NCI-H524 treated with DMSO at 0.1 percent for 48 hours (cell line): ENCODE results near the gene OR14J1.
"Not testable (repeated sequence)": the region's sequence is repeated elsewhere in the genome, so short reads cannot be mapped to it uniquely, and the experiment has no call there.

ENCODE experiments used
- DNase-seq: peaks from one replicate; lab custom pipeline; 2025; lab: John Stamatoyannopoulos, UW

OR14J1 gene, protein sequence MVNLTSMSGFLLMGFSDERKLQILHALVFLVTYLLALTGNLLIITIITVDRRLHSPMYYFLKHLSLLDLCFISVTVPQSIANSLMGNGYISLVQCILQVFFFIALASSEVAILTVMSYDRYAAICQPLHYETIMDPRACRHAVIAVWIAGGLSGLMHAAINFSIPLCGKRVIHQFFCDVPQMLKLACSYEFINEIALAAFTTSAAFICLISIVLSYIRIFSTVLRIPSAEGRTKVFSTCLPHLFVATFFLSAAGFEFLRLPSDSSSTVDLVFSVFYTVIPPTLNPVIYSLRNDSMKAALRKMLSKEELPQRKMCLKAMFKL

DNA sequence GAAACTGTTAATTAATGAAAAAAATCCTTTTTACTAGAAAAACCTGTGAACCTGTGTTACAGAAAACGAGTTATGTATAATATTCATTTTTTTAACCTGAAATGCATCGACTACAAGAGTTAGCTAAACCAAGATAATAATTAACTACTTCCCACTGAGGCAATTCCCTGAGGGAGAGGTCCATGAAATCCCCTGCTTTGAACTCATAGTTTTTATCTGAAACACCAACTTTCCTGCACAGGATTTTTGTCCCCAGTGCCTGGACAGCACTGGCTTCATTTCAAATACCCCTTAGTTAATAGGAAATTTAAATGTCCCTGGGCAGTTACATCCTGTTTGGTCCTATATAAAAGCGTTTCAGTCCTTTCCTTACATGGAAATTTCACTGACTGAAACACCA lies at the start of gene OR14J1:
TSS of gene OR14J1 (plus strand) at position 386 of the 400 bp plus-strand sequence. CDS start 4,989 bp downstream, outside the sequence.
- no peak for DNase-seq

- DNase-seq = no peak
These were observed 49.8 kb upstream of the OR14J1 start for GRCh38 chr6:29251736-29252135.

DNA sequence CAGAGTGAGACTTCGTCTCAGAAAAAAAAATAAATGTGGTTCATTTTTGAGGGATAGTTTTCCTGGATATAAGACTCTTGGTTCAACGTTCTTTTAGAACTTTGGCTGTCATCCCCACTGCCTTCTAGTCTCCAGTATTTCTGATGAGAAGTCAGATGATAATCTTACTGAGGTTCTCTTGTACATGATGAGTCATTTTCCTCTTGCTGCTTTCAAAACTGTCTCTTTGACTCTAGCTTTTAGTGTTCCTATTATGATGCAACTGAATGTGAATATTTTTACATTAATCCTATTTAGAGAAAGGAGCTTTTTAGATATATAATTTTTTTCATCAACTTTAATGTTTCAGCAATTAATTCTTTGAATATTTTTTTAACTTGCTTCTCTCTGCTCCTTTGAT lies 46.0 kb upstream of the OR14J1 start:
- DNase-seq = no peak

DNA sequence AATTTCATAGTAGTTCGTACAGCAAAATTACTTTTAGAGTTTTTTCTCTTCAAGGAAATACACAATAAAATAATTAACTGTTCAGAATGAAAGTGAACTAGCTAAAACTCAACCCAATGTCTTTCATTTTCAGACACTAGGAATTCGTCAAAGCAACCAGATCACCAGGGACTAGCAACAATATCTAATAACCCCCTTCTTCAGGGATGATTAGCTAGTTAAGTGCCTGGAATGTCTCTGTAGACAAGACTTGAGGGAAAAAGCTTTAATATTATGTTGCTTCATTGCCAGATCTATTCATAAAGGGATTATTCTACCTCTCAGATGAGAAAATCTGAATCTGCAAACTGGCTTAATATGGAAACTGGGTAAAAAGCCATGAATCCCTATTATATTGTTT lies 41.8 kb upstream of the OR14J1 start:
- no peak for DNase-seq

DNA sequence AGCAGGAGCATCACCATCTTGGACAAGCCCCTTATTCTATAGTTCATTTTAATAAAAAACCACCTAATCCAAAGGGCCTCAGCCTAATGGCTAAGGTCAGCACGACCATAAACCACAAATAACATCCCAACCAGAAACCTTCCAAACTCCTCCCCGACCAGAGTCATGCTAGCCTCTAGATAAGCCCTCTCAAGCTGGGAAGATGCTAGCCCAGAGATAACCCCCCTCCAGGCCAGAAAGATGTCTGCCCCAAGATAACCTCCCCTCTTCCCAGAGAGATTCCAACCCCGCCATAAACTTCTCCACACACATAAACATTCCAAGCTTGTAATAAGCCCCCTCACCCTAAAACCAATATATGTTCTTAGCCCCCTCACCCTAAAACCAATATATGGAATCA lies 38.5 kb upstream of the OR14J1 start:
- no peak for DNase-seq

- no peak for DNase-seq
These were observed 7.0 kb upstream of the OR14J1 start for GRCh38 chr6:29294499-29294914.

GRCh38 chr6:29295181-29295585 lies 6.3 kb upstream of the OR14J1 start:
- DNase-seq = no peak

- DNase-seq = no peak
These were observed 5.9 kb upstream of the OR14J1 start for GRCh38 chr6:29295623-29296022.

- no peak for DNase-seq
These were observed 18.4 kb downstream of the OR14J1 start for GRCh38 chr6:29319931-29320330.

DNA sequence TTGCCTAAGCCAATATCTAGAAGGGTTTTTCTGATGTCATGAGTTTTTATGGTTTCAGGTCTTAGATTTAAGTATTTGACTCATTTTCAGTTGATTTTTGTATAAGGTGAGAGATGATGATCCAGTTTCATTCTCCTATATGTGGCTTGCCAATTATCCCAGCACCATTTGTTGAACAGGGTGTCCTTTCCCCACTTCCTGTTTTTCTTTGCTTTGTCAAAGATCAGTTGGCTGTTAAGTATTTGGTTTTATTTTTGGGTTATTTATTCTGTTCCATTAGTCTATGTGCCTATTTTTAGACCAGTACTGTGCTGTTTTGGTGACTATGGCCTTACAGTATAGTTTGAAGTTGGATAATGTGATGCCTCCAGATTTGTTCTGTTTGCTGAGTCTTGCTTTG lies 21.8 kb downstream of the OR14J1 start:
- not testable (repeated sequence) for DNase-seq

DNA sequence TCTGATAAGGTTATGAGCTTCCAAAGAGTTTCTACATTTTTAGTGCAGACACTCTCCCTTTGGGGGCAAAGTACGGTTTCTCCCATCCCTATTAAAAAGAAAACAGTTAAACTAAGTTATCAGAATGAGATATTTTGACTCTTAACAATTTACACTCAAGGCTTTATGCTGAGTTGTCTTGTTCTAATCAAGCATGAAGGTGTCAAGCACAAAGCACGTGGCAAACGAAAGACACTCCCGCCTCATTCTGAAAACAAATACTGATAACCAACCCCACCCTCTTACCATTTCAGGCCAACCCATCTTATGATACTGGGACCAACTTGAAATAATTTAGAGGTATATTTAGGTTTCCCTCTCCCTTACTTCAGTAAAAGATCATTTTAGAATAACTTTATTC lies 24.3 kb downstream of the OR14J1 start:
- DNase-seq = no peak

DNA sequence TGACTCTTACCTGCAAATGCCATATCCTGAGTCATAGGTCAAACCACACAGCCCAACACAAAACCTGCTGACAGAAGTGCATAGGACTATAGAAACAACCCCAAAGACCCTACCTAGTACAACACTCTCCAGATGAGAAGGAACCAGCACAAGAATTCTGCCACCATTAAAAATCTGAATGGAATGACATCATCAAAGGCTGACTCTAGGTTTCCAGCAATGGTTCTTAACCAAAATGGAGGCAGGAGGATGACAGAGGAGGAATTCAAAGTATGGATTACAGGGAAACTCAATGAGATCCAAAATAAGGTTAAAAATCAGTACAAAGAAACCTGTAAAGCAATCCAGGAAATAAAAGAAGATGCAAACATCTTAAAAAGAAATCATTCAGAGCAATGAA lies 31.2 kb downstream of the OR14J1 start:
- DNase-seq = no peak

DNA sequence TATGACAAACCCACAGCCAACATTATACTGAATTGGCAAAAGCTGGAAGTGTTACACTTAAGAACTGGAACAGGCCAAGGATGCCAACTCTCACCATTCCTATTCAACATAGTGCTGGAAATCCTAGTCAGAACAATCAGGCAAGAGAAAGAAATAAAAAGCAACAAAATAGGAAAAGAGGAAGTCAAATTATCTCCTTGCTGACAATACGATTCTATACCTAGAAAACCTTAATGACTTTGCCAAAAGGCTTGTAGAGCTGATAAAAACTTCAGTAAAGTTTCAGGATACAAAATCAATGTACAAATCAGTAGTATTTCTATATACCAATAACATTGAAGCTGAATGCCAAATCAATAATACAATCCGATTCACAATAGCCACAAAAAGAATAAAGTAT lies 34.8 kb downstream of the OR14J1 start:
- DNase-seq = no peak

- DNase-seq = no peak
These were observed 43.9 kb downstream of the OR14J1 start for GRCh38 chr6:29345380-29345779.

DNA sequence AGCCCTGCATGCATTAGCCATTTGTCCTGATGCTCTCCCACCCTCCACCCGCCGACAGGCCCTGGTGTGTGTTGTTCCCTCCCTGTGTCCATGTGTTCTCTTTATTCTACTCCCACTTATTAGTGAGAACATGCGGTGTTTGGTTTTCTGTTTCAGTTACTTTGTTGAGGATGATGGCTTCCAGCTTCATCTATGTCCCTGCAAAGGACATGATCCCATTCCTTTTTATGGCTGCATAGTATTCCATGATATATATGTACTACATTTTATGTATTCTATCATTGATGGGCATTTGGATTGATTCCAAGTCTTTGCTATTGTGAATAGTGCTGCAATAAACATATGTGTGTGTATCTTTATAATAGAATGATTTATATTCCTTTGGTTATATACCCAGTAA lies 47.8 kb downstream of the OR14J1 start:
- not testable (repeated sequence) for DNase-seq

- no peak for DNase-seq
These were observed 53.5 kb downstream of the OR14J1 start for GRCh38 chr6:29354980-29355379.

GRCh38 chr6:29355603-29356002 lies 54.1 kb downstream of the OR14J1 start:
- DNase-seq = no peak
